H1 (cell line): Measurements from ENCODE around the gene IMP3. TPM values are rescaled to one million over a fixed set of nuclear protein-coding genes. Genes with fewer than 3 reads are reported as not detected.
A peak's percentile ranks its signal among the peaks of the same experiment; 100 is the strongest.

ENCODE experiments used
- CTCF ChIA-PET: fragments of 300-600 bp; sonication (Branson Sonifier 250); formaldehyde crosslinking; loops from one replicate; lab custom pipeline; 2021; ENCODE audit not compliant: partially characterized antibody; lab: Charles Lee
- POLR2A ChIA-PET: fragments of 300-600 bp; sonication (Branson Sonifier 250); formaldehyde crosslinking; loops from one replicate; lab custom pipeline; 2021; ENCODE audit warnings: inconsistent platforms; ENCODE audit not compliant: partially characterized antibody; lab: Charles Lee
- DNase-seq, 2 experiments: peaks; one replicate each; pipeline versions ENCODE4 v3.0.0 to v3.0.0-alpha.2; 2010 to 2022; ENCODE audit warnings: low spot score in 2 of 2, low read depth in 1 of 2, mixed read lengths in 1 of 2
- FAIRE-seq: peaks from 2 replicates; lab custom pipeline; 2011; peaks lifted over from hg19 to GRCh38; lab: Jason Lieb, UNC
- H2AFZ ChIP-seq: 2 replicates; pipeline ENCODE4 v1.8.1; 2012; ENCODE audit warnings: low read length, inconsistent platforms
- H2AK5ac ChIP-seq: 2 replicates; pipeline ENCODE4 v1.6.1; 2013; ENCODE audit warnings: low read depth, low read length
- H2BK120ac ChIP-seq: replicated peaks from 2 replicates; pipeline ENCODE3; 2013; ENCODE audit warnings: low read depth, low read length, inconsistent platforms
- H2BK12ac ChIP-seq: 2 replicates; pipeline ENCODE4 v1.6.1; 2013; ENCODE audit warnings: low read depth, low read length
- H2BK15ac ChIP-seq: 2 replicates; pipeline ENCODE4 v1.6.1; 2013; ENCODE audit warnings: low read length
- H2BK20ac ChIP-seq: 2 replicates; pipeline ENCODE4 v1.6.1; 2013; ENCODE audit warnings: low read length
- H2BK5ac ChIP-seq: 2 replicates; pipeline ENCODE4 v1.6.1; 2013; ENCODE audit warnings: low read depth, low read length
- H3K14ac ChIP-seq: 2 replicates; pipeline ENCODE4 v1.6.1; 2013; ENCODE audit warnings: inconsistent platforms; ENCODE audit not compliant: insufficient read length
- H3K18ac ChIP-seq: 2 replicates; pipeline ENCODE4 v1.6.1; 2013; ENCODE audit warnings: low read length; ENCODE audit errors: extremely low read depth
- H3K23ac ChIP-seq: 2 replicates; pipeline ENCODE4 v1.6.1; 2013; ENCODE audit warnings: inconsistent platforms; ENCODE audit not compliant: insufficient read length
- H3K23me2 ChIP-seq: 2 replicates; pipeline ENCODE4 v1.6.1; 2013; ENCODE audit warnings: low read depth, low read length
- H3K27ac ChIP-seq: 2 replicates; pipeline ENCODE4 v1.6.1; 2011; ENCODE audit warnings: low read depth, low read length, inconsistent platforms
- H3K27me3 ChIP-seq, 4 experiments: replicated peaks in 1 of 4; 1 replicate in 1 of 4; 2 replicates in 3 of 4; pipeline versions ENCODE4 v1.6.1 to v1.8.1; 2011 to 2013; ENCODE audit warnings: low read length in 3 of 4, mild to moderate bottlenecking in 3 of 4, inconsistent platforms in 2 of 4, mixed read lengths in 2 of 4, moderate library complexity in 1 of 4; ENCODE audit not compliant: control insufficient read depth in 3 of 4, insufficient read depth in 3 of 4; ENCODE audit errors: extremely low read depth in 1 of 4
- H3K36me3 ChIP-seq, 4 experiments: 2 replicates each; pipeline versions ENCODE4 v1.6.1 to v1.8.1; 2011 to 2013; ENCODE audit warnings: mild to moderate bottlenecking in 4 of 4, low read length in 3 of 4, moderate library complexity in 2 of 4, control low read depth in 1 of 4, inconsistent platforms in 1 of 4; ENCODE audit not compliant: insufficient read depth in 4 of 4, control insufficient read depth in 2 of 4
- H3K4ac ChIP-seq: replicated peaks from 2 replicates; pipeline ENCODE3; 2013; ENCODE audit warnings: low read length, low read depth, mixed read lengths, inconsistent platforms; ENCODE audit not compliant: insufficient read length
- H3K4me1 ChIP-seq, 4 experiments: replicated peaks in 1 of 4; 1 replicate in 1 of 4; 2 replicates in 3 of 4; pipeline versions ENCODE4 v1.6.1 to v1.8.1; 2011 to 2013; ENCODE audit warnings: low read length in 3 of 4, inconsistent platforms in 2 of 4, mixed read lengths in 1 of 4; ENCODE audit not compliant: insufficient read depth in 4 of 4, control insufficient read depth in 3 of 4
- H3K4me2 ChIP-seq, 2 experiments: 2 replicates each; pipeline versions ENCODE4 v1.6.1 to v1.8.1; 2011 to 2013; ENCODE audit warnings: low read depth in 2 of 2, low read length in 2 of 2, control low read depth in 1 of 2, inconsistent platforms in 1 of 2, mild to moderate bottlenecking in 1 of 2; ENCODE audit not compliant: insufficient read depth in 1 of 2
- H3K4me3 ChIP-seq, 4 experiments: fragments of 200-600, 300-600 bp in 1 of 4; sonication (generic), shearing (Covaris generic), sonication (Bioruptor Twin) in 1 of 4; 2 replicates each; pipeline versions ENCODE4 v1.5.1 to v1.8.1; 2011 to 2016; ENCODE audit warnings: low read length in 4 of 4, low read depth in 3 of 4, control low read depth in 2 of 4, inconsistent platforms in 2 of 4, mild to moderate bottlenecking in 2 of 4, mixed read lengths in 1 of 4, moderate library complexity in 1 of 4; ENCODE audit not compliant: insufficient read depth in 2 of 4; ENCODE audit errors: extremely low read depth in 1 of 4
- H3K56ac ChIP-seq: replicated peaks from 2 replicates; pipeline ENCODE3; 2013; ENCODE audit warnings: low read depth, mild to moderate bottlenecking, mixed read lengths, low read length, inconsistent platforms; ENCODE audit not compliant: insufficient read length
- H3K79me1 ChIP-seq: 2 replicates; pipeline ENCODE4 v1.6.1; 2013; ENCODE audit warnings: low read depth, low read length, control low read depth
- H3K79me2 ChIP-seq, 2 experiments: 2 replicates each; pipeline versions ENCODE4 v1.6.1 to v1.8.1; 2012 to 2013; ENCODE audit warnings: low read length in 2 of 2, mild to moderate bottlenecking in 2 of 2, inconsistent platforms in 1 of 2; ENCODE audit not compliant: insufficient read depth in 2 of 2, control insufficient read depth in 1 of 2
- H3K9ac ChIP-seq, 4 experiments: replicated peaks in 1 of 4; 1 replicate in 1 of 4; 2 replicates in 3 of 4; pipeline versions ENCODE4 v1.6.1 to v1.8.1; 2011 to 2013; ENCODE audit warnings: low read depth in 3 of 4, low read length in 3 of 4, control low read depth in 2 of 4, mild to moderate bottlenecking in 2 of 4, moderate library complexity in 2 of 4, inconsistent platforms in 1 of 4; ENCODE audit errors: extremely low read depth in 1 of 4
- H3K9me3 ChIP-seq, 2 experiments: 2 replicates each; pipeline versions ENCODE4 v1.6.1 to v1.8.1; 2012 to 2013; ENCODE audit warnings: mild to moderate bottlenecking in 2 of 2, moderate library complexity in 2 of 2, control low read depth in 1 of 2, inconsistent platforms in 1 of 2, low read depth in 1 of 2, low read length in 1 of 2, mixed read lengths in 1 of 2; ENCODE audit not compliant: insufficient read depth in 2 of 2
- H4K20me1 ChIP-seq, 2 experiments: replicated peaks in 1 of 2; 2 replicates each; pipeline versions ENCODE3 to v1.8.1; 2011 to 2013; ENCODE audit warnings: inconsistent platforms in 2 of 2, low read length in 2 of 2, mild to moderate bottlenecking in 1 of 2; ENCODE audit not compliant: insufficient read depth in 2 of 2, control insufficient read depth in 1 of 2
- H4K5ac ChIP-seq: 2 replicates; pipeline ENCODE4 v1.6.1; 2013; ENCODE audit warnings: low read length, low read depth, mixed read lengths, inconsistent platforms; ENCODE audit not compliant: insufficient read length
- H4K8ac ChIP-seq: 2 replicates; pipeline ENCODE4 v1.8.0; 2013; ENCODE audit warnings: mild to moderate bottlenecking, moderate library complexity, low read length, inconsistent platforms; ENCODE audit not compliant: insufficient read depth; ENCODE audit errors: extremely low read depth
- H4K91ac ChIP-seq: replicated peaks from 2 replicates; pipeline ENCODE3; 2013; ENCODE audit warnings: low read length, mixed read lengths, inconsistent platforms; ENCODE audit not compliant: insufficient read length
- CBX5 ChIP-seq: fragments of 300-800, 300-1000 bp; sonication (generic); IDR thresholded peaks from 2 replicates; pipeline ENCODE4 v1.7.1; 2016; ENCODE audit warnings: antibody characterized with exemption, low read length, low read depth
- CREB1 ChIP-seq: IDR thresholded peaks from 2 replicates; pipeline ENCODE4 v1.6.1; 2012; ENCODE audit warnings: inconsistent platforms
- PHF8 ChIP-seq: fragments of 200-600 bp; sonication (generic); conservative IDR thresholded peaks from 2 replicates; pipeline ENCODE4 v1.7.1; 2012; ENCODE audit warnings: low read depth, mild to moderate bottlenecking, inconsistent platforms, low read length, moderate library complexity
- POLR2AphosphoS5 ChIP-seq: IDR thresholded peaks from 2 replicates; pipeline ENCODE4 v1.6.1; 2011; ENCODE audit warnings: low read depth, low read length
- TCF12 ChIP-seq: IDR thresholded peaks from 2 replicates; pipeline ENCODE4 v1.6.1; 2011; ENCODE audit warnings: low read depth, mild to moderate bottlenecking, low read length
- WGBS, 2 experiments: shearing (Covaris generic) in 1 of 2; methylation state at CpG; one replicate each; pipeline versions ENCODE4 v1.1.6 to v1.1.7; 2013 to 2015; ENCODE audit warnings: low lambda C conversion rate in 2 of 2, mixed read lengths in 2 of 2, inconsistent platforms in 1 of 2, low coverage in 1 of 2, missing lambda C conversion rate in 1 of 2; ENCODE audit not compliant: insufficient replicate concordance in 2 of 2, insufficient coverage in 1 of 2, insufficient read length in 1 of 2; ENCODE audit errors: extremely low coverage in 1 of 2, missing lambda C conversion rate in 1 of 2; 5-methylcytosine and 5-hydroxymethylcytosine counted together
- polyA plus RNA-seq, 7 experiments: library from polyadenylated mRNA; depleted of rRNA in 3 of 7; stranded (reverse) in 5 of 7; unstranded in 2 of 7; fragments of >200 nt in 5 of 7; fragments of 200-250 nt in 2 of 7; gene quantifications; 1 replicate in 5 of 7; 2 replicates in 1 of 7; 4 replicates in 1 of 7; pipeline versions ENCODE4 v1.2.1 to v1.2.3, GENCODE V29; 2011 to 2013; ENCODE audit warnings: missing spikeins in 2 of 7, mixed read lengths in 2 of 7
- total RNA-seq: library from RNA; stranded (reverse); fragmentation: NEBNext Ultra II Directional; extraction: Animal tissue kit (Norgen Biotek cat#: 25700); gene quantifications from 2 replicates; pipeline ENCODE4 v1.2.1, GENCODE V29; 2021
- TF ChIP-seq, protein P1 (sequence below), 3 experiments: IDR thresholded peaks; 1 replicate in 2 of 3; 2 replicates in 1 of 3; pipeline versions ENCODE4 v1.5.1 to v1.6.1; 2011; ENCODE audit warnings: low read length in 3 of 3, mild to moderate bottlenecking in 3 of 3, inconsistent platforms in 2 of 3, low read depth in 1 of 3, moderate library complexity in 1 of 3; ENCODE audit not compliant: insufficient read depth in 1 of 3; ENCODE audit errors: control extremely low read depth in 1 of 3
- TF ChIP-seq, protein P2 (sequence below): IDR thresholded peaks from 2 replicates; pipeline ENCODE4 v1.6.1; 2011; ENCODE audit warnings: low read length, improper control_type of control experiment
- TF ChIP-seq, protein P3 (sequence below): IDR thresholded peaks from 2 replicates; pipeline ENCODE4 v1.6.1; 2012; ENCODE audit warnings: inconsistent platforms

The IMP3 gene
- total and polyA plus RNA-seq, 2 of the 8 experiments (the other 6 are each of a cell fraction or from before 2014, with no cell fraction given): 114 to 273 TPM

DNA sequence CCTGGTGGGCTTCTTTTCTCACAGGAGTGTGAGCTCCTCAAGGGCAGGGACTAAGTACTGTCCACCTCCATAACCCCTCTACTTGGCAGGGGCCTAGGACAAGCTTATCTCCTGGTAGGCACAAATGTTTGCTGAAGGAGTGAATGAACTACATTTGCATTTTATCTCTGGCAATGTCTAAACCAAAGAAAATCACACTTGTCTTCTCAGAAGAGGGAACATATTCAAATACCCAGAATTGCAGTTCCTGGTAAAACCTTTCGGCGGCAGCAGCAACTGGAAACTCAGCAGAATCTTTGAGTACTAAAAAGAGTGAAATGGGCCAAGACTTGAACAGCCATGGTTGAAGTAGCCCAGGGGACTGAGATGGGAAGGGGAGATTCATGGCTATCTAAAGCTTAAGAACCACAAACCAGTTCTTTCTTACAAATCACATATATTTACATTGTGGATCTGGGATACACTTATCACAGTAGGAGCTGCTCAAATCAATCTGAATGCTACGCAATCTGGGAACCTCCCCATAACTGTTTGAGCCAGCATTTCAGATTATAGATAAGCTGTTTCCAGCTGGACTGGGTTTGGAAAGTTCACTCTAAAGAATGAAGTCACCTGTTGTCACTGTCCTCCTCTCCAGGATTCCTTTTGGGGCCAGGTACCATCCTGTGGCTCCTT is 42.2 kb downstream of the IMP3 start:
- no peak overlapping the region for H2AK5ac ChIP-seq
- H3K4me1 ChIP-seq: no peaks in the 10 kb centered on the region
- no peak overlapping the region for H4K5ac ChIP-seq
- ChIA-PET POLR2A (interaction anchor here (1.1 to 1.3 kb wide), 2 partner anchors 9 to 19 kb away, joined by 3 to 6 read pairs; partner anchors contain the start of gene PTPN9), CTCF (interaction anchor here (0.6 to 4.5 kb wide), 43 partner anchors 8 to 244 kb away, joined by 3 to 35 read pairs (median 5); partner anchors contain the start of genes PTPN9 and SNUPN)
- H2BK15ac ChIP-seq: no peak overlapping the region
- no peak overlapping the region for H2AFZ ChIP-seq
- no peak overlapping the region for H4K8ac ChIP-seq
- no peak overlapping the region for H3K23ac ChIP-seq
- H3K79me2 ChIP-seq: no peaks in the 10 kb centered on the region
- no peak overlapping the region for H4K91ac ChIP-seq
- no peaks in the 10 kb centered on the region for H4K20me1 ChIP-seq
- FAIRE-seq: peak; percentile 39
- H2BK20ac ChIP-seq: no peak overlapping the region
- H3K9ac ChIP-seq: no peak overlapping the region
- no peaks in the 10 kb centered on the region for H3K27me3 ChIP-seq
- no peak overlapping the region for H2BK12ac ChIP-seq
- H3K18ac ChIP-seq: no peak overlapping the region
- no peaks in the 10 kb centered on the region for H3K9me3 ChIP-seq
- no peak overlapping the region for H3K14ac ChIP-seq
- H2BK120ac ChIP-seq: no peak overlapping the region
- no peaks in the 10 kb centered on the region for H3K79me1 ChIP-seq
- H3K36me3 ChIP-seq: peaks cover 5 to 16% (median 7%) of the 10 kb centered on the region in 4 experiments; a peak in 5 of 8 replicates
- no peak overlapping the region for H2BK5ac ChIP-seq
- no peaks in the 10 kb centered on the region for H3K23me2 ChIP-seq
- WGBS, 2 experiments: 80% methylated on average over 3 of the region's 3 CpGs; no CpG with 5 or more reads in 1 of the 2 experiments
- no peak overlapping the region for H3K4ac ChIP-seq
- H3K4me2 ChIP-seq: no peak overlapping the region
- H3K56ac ChIP-seq: no peak overlapping the region
- H3K27ac ChIP-seq: no peak overlapping the region
- H3K4me3 ChIP-seq: no peak overlapping the region
- no peak for DNase-seq
- TF ChIP-seq POLR2AphosphoS5 (no peak), CREB1 (no peak), PHF8 (no peak), TCF12 (no peak), CBX5 (no peak)
- TF ChIP-seq, protein P1, sequence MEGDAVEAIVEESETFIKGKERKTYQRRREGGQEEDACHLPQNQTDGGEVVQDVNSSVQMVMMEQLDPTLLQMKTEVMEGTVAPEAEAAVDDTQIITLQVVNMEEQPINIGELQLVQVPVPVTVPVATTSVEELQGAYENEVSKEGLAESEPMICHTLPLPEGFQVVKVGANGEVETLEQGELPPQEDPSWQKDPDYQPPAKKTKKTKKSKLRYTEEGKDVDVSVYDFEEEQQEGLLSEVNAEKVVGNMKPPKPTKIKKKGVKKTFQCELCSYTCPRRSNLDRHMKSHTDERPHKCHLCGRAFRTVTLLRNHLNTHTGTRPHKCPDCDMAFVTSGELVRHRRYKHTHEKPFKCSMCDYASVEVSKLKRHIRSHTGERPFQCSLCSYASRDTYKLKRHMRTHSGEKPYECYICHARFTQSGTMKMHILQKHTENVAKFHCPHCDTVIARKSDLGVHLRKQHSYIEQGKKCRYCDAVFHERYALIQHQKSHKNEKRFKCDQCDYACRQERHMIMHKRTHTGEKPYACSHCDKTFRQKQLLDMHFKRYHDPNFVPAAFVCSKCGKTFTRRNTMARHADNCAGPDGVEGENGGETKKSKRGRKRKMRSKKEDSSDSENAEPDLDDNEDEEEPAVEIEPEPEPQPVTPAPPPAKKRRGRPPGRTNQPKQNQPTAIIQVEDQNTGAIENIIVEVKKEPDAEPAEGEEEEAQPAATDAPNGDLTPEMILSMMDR (IDR thresholded peaks at IDR 0.05; ENCODE audit: control extremely low read depth in 1 of 3, insufficient read depth in 1 of 3, low read depth in 1 of 3, low read length in 3 of 3): peak in 2 of 3 experiments; percentile 39 to 52; a peak in 3 of 4 replicates
- TF ChIP-seq, protein P2, sequence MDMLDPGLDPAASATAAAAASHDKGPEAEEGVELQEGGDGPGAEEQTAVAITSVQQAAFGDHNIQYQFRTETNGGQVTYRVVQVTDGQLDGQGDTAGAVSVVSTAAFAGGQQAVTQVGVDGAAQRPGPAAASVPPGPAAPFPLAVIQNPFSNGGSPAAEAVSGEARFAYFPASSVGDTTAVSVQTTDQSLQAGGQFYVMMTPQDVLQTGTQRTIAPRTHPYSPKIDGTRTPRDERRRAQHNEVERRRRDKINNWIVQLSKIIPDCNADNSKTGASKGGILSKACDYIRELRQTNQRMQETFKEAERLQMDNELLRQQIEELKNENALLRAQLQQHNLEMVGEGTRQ: no peak
- TF ChIP-seq, protein P3, sequence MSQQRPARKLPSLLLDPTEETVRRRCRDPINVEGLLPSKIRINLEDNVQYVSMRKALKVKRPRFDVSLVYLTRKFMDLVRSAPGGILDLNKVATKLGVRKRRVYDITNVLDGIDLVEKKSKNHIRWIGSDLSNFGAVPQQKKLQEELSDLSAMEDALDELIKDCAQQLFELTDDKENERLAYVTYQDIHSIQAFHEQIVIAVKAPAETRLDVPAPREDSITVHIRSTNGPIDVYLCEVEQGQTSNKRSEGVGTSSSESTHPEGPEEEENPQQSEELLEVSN: no peak
